Peyer's patch (tissue), 4 donors: ENCODE measurements around the gene CLSTN1. TPM values are rescaled to one million over a fixed set of nuclear protein-coding genes. Genes with fewer than 3 reads are reported as not detected.

Experiments used
- DNase-seq, 3 donors: peaks; one replicate each; pipeline ENCODE4 v3.0.0-alpha.2; 2017 to 2019
- H3K27ac ChIP-seq, 4 donors: fragments of 200-600 bp; sonication (generic); one replicate each; pipeline ENCODE4 v1.5.1; 2016 to 2019
- H3K27me3 ChIP-seq, 2 donors: fragments of 200-600 bp; sonication (generic); one replicate each; pipeline ENCODE4 v1.5.1; 2019
- H3K36me3 ChIP-seq, 3 donors: fragments of 200-600 bp; sonication (generic); one replicate each; pipeline ENCODE4 v1.5.1; 2016 to 2019
- H3K4me1 ChIP-seq, 4 donors: fragments of 200-600 bp; sonication (generic); one replicate each; pipeline ENCODE4 v1.5.1; 2016 to 2019
- H3K4me3 ChIP-seq, 4 donors: fragments of 200-600 bp; sonication (generic); 1 replicate in 3 of 4; 2 replicates in 1 of 4; pipeline ENCODE4 v1.5.1; 2016 to 2019; ENCODE audit warnings: mild to moderate bottlenecking in 1 of 4
- H3K9me3 ChIP-seq, 4 donors: fragments of 200-600 bp; sonication (generic); one replicate each; pipeline ENCODE4 v1.5.1; 2016 to 2019; ENCODE audit warnings: mild to moderate bottlenecking in 1 of 4
- CTCF ChIP-seq, 6 experiments: fragments of 450-650 bp in 4 of 6; fragments of 200-600 bp in 2 of 6; sonication (generic) in 1 of 6; IDR thresholded peaks; one replicate each; pipeline ENCODE4 v1.5.1; 2017 to 2019; ENCODE audit warnings: antibody characterized with exemption in 6 of 6, mild to moderate bottlenecking in 3 of 6, moderate library complexity in 1 of 6
- POLR2A ChIP-seq, 2 donors: fragments of 450-650 bp; IDR thresholded peaks; one replicate each; pipeline ENCODE4 v1.5.1; 2017; ENCODE audit warnings: antibody characterized with exemption in 2 of 2, mild to moderate bottlenecking in 2 of 2, moderate library complexity in 2 of 2
- total RNA-seq, 4 donors: library from RNA; depleted of rRNA; stranded (reverse); fragments of >200 nt; gene quantifications; one replicate each; pipeline ENCODE4 v1.1.0, GENCODE V29; 2016

The CLSTN1 gene
- total RNA-seq = 100 to 1,000 TPM in 2 of 4 donors, 10 to 100 TPM in 2; 47.9 to 107 (median 103) TPM

DNA sequence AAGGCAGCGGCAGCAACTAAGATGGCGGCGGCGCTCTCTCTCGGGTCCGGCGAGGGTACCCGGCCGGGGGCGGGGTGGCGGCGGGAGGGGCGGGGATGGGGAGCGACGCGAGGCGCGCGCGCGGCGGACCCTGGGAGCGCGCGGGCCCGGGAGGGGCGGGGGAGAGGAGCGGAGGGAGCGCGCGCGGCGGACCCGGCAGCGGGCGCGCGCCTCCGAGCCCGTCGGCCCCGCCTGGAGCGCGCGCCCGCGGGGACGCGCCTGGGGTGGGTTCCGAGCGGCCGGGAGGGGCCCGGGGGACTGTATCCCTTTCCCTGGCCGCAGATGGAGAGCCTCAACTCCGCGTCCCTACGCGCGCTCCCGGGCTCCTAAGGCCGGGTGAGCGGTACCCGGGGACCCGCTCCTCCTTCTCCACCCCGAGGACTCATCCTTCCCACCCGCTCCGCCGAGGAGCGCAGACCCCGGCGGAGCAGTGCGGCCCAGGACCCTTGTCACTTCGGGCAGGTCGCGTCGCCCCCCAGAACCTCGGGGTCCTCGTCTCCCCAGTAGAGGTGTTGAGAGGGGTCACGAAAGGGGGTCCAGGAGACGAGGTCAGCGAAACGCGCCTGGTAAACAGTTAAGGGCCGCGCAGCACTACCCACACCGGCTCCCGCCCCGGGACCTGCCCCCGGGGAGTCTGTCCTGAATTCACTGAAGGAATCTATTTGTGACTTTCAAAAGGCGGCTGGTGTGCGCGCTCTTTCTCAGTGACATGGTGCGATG is at the start of gene CLSTN1:
CLSTN1 (minus strand) TSS at position 23 of the 759 bp plus-strand sequence. CDS start 232 bp downstream, outside the sequence.
- TF ChIP-seq CTCF (IDR thresholded peaks at IDR 0.05) (no peak), POLR2A (IDR thresholded peaks at IDR 0.05) (no peak)
- H3K9me3 ChIP-seq = no peaks in the 10 kb centered on the region
- H3K27ac ChIP-seq = peak within 1 kb of the TSS; percentile 79 to 98 (median 91)
- H3K27me3 ChIP-seq = no peaks in the 10 kb centered on the region
- H3K4me3 ChIP-seq = peak within 1 kb of the TSS; percentile 84 to 97 (median 94)
- H3K36me3 ChIP-seq = no peaks in the 10 kb centered on the region
- DNase-seq = peak; percentile 87 to 96 (median 94)
- H3K4me1 ChIP-seq = peaks cover 0 to 50% (median 9%) of the 10 kb centered on the region in 4 donors

GRCh38 chr1:9873385-9873784 is 49.6 kb upstream of the CLSTN1 start:
- Histone ChIP-seq H3K4me1 (peaks cover 0 to 42% (median 6%) of the 10 kb centered on the region in 4 donors), H3K9me3 (no peaks in the 10 kb centered on the region), H3K27ac (peak overlapping the region in 3 of 4 donors; percentile 65 to 96 (median 83)), H3K27me3 (no peaks in the 10 kb centered on the region), H3K4me3 (no peak overlapping the region), H3K36me3 (peaks cover 0 to 20% (median 0%) of the 10 kb centered on the region in 3 donors)
- peak in 2 of 6 experiments; percentile 3 to 9 for TF ChIP-seq CTCF (IDR thresholded peaks at IDR 0.05)
- peak; percentile 46 to 79 for TF ChIP-seq POLR2A (IDR thresholded peaks at IDR 0.05)
- DNase-seq = peak in 2 of 3 donors; percentile 84 to 89

GRCh38 chr1:9872430-9873165 is 48.8 kb upstream of the CLSTN1 start:
- DNase-seq = peak in 2 of 3 donors; percentile 79 to 80
- no peak for TF ChIP-seq CTCF (IDR thresholded peaks at IDR 0.05)
- TF ChIP-seq POLR2A (IDR thresholded peaks at IDR 0.05) = peak in 1 of 2 donors; percentile 27
- H3K9me3 ChIP-seq = no peaks in the 10 kb centered on the region
- peak overlapping the region in 3 of 4 donors; percentile 65 to 96 (median 83) for H3K27ac ChIP-seq
- no peak overlapping the region for H3K4me3 ChIP-seq
- H3K36me3 ChIP-seq = peaks cover 0 to 20% (median 0%) of the 10 kb centered on the region in 3 donors
- no peaks in the 10 kb centered on the region for H3K27me3 ChIP-seq
- H3K4me1 ChIP-seq = peaks cover 0 to 48% (median 6%) of the 10 kb centered on the region in 4 donors

DNA sequence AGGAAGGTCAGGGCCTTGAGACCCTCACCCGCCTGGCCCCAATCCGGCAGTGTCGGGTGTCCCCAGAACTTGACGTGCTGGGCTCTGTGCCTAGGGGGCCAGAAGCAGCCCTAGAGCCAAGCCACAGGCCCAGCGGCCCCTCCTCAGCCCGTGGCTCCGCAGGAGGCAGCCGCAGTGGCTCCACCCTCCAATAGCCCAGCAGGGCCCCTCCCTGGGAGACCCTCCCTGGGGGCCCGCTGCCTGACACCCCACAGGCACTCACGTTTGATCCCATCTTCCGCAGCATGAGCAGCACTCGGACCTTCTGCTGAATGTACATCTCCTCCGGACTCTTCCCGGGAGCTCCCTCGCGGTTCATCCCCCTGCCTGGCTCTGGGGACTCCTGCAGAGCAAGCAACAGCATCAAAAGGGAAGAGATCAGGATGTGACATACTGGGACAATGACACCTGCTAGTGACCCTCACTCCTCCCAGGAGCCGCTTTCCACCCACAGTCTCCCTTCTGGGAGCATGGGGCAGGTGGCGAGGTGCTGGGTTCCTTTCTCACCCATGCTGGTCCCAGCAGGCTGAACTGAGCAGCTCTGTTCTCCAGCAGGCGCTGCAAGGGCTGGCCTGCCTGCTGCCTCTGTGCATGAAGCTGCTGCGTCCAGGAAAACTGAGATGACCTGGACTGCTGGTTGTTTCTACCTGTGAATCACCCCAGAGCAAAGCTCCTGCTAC is 48.1 kb upstream of the CLSTN1 start:
- Histone ChIP-seq H3K27ac (peak overlapping the region in 2 of 4 donors; percentile 83 to 96), H3K36me3 (peaks cover 0 to 20% (median 0%) of the 10 kb centered on the region in 3 donors), H3K4me1 (peaks cover 0 to 50% (median 6%) of the 10 kb centered on the region in 4 donors), H3K27me3 (no peaks in the 10 kb centered on the region), H3K4me3 (no peak overlapping the region), H3K9me3 (no peaks in the 10 kb centered on the region)
- no peak for TF ChIP-seq POLR2A (IDR thresholded peaks at IDR 0.05)
- no peak for TF ChIP-seq CTCF (IDR thresholded peaks at IDR 0.05)
- DNase-seq = no peak

DNA sequence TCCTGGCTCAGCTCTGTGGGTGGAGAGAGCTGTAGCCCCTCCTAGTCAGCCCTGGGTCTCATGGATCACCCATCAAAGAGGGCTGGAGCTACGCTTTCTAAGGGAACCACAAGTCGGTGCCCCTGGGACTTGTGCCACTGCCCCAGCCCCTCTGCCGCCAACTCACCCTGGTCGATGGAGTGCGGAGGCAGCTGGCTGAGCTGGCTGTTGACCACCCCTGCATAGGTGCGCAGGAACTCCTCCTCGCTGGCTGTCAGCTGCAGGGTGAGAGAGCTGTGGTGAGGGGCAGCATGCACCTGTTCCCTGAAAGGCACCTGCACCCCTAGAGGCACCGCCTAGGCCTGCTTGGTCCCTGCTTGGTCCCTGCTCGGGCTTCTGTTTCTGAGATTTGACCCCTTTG is 47.3 kb upstream of the CLSTN1 start:
- peaks cover 0 to 20% (median 0%) of the 10 kb centered on the region in 3 donors for H3K36me3 ChIP-seq
- no peaks in the 10 kb centered on the region for H3K27me3 ChIP-seq
- H3K4me1 ChIP-seq = peaks cover 0 to 50% (median 6%) of the 10 kb centered on the region in 4 donors
- DNase-seq = no peak
- no peak overlapping the region for H3K4me3 ChIP-seq
- no peaks in the 10 kb centered on the region for H3K9me3 ChIP-seq
- TF ChIP-seq CTCF (IDR thresholded peaks at IDR 0.05) (no peak), POLR2A (IDR thresholded peaks at IDR 0.05) (no peak)
- H3K27ac ChIP-seq = no peak overlapping the region
